ENCODE results near the gene SGTB. TPM values are rescaled to one million over a fixed set of nuclear protein-coding genes. Genes with fewer than 3 reads are reported as not detected.

SGTB gene
- polyA plus RNA-seq, 1 donor from 2014 or later: 9.6 TPM

GRCh38 chr5:65750938-65751337, 29.0 kb upstream of the SGTB start:
- Histone ChIP-seq H3F3A (ENCODE audit: insufficient read depth, low read length, poor library complexity, severe bottlenecking) (no peaks in the 10 kb centered on the region), H3K36me3 (ENCODE audit: insufficient read depth, low read length) (no peaks in the 10 kb centered on the region), H3K79me2 (replicated peaks; ENCODE audit: insufficient read depth, low read length) (peaks cover 8% of the 10 kb centered on the region), H3K27ac (ENCODE audit: low read length) (no peak overlapping the region), H3K9me3 (ENCODE audit: low read length) (no peaks in the 10 kb centered on the region), H3K9ac (ENCODE audit: low read length) (no peak overlapping the region), H3K27me3 (ENCODE audit: insufficient read depth, low read depth, low read length) (no peaks in the 10 kb centered on the region), H2AFZ (ENCODE audit: low read depth, low read length) (no peak overlapping the region), H3K9me2 (ENCODE audit: insufficient read depth, low read length) (no peaks in the 10 kb centered on the region), H4K20me1 (ENCODE audit: insufficient read depth) (no peaks in the 10 kb centered on the region), H3K4me2 (ENCODE audit: low read length) (no peak overlapping the region), H3K4me3 (ENCODE audit: low read length) (no peak overlapping the region)
- TF ChIP-seq MXI1 (conservative IDR thresholded peaks at IDR 0.05; ENCODE audit: poor library complexity, severe bottlenecking): no peak
- no peak for TF ChIP-seq SMC3 (conservative IDR thresholded peaks at IDR 0.05; ENCODE audit: poor library complexity)
- TF ChIP-seq RAD21 (conservative IDR thresholded peaks at IDR 0.05): no peak
- no peak for TF ChIP-seq EP300 (conservative IDR thresholded peaks at IDR 0.05; ENCODE audit: poor library complexity, severe bottlenecking)
- TF ChIP-seq EZH2 (IDR thresholded peaks at IDR 0.05; ENCODE audit: borderline replicate concordance, insufficient read depth, low read length, poor library complexity, severe bottlenecking): no peak

GRCh38 chr5:65749956-65750355, 28.0 kb upstream of the SGTB start:
- no peaks in the 10 kb centered on the region for H3K36me3 ChIP-seq (ENCODE audit: insufficient read depth, low read length)
- H3K27ac ChIP-seq (ENCODE audit: low read length): no peak overlapping the region
- H3K79me2 ChIP-seq (replicated peaks; ENCODE audit: insufficient read depth, low read length): peaks cover 8% of the 10 kb centered on the region
- H3K9me3 ChIP-seq (ENCODE audit: low read length): no peaks in the 10 kb centered on the region
- H3K4me3 ChIP-seq (ENCODE audit: low read length): no peak overlapping the region
- TF ChIP-seq SMC3 (conservative IDR thresholded peaks at IDR 0.05; ENCODE audit: poor library complexity): no peak
- no peak for TF ChIP-seq REST (IDR thresholded peaks at IDR 0.05; ENCODE audit: borderline replicate concordance)
- TF ChIP-seq RAD21 (conservative IDR thresholded peaks at IDR 0.05): no peak
- TF ChIP-seq MXI1 (conservative IDR thresholded peaks at IDR 0.05; ENCODE audit: poor library complexity, severe bottlenecking): no peak
- TF ChIP-seq CTCF (IDR thresholded peaks at IDR 0.05; ENCODE audit: poor library complexity, severe bottlenecking): no peak
- no peak for TF ChIP-seq EZH2 (IDR thresholded peaks at IDR 0.05; ENCODE audit: borderline replicate concordance, insufficient read depth, low read length, poor library complexity, severe bottlenecking)
- no peak for TF ChIP-seq EP300 (conservative IDR thresholded peaks at IDR 0.05; ENCODE audit: poor library complexity, severe bottlenecking)
- no peak for TF ChIP-seq POLR2AphosphoS5 (IDR thresholded peaks at IDR 0.05)
- TF ChIP-seq TAF1 (IDR thresholded peaks at IDR 0.05; ENCODE audit: low read depth): no peak
- no peaks in the 10 kb centered on the region for H4K20me1 ChIP-seq (ENCODE audit: insufficient read depth)
- H2AFZ ChIP-seq (ENCODE audit: low read depth, low read length): no peak overlapping the region
- H3K4me2 ChIP-seq (ENCODE audit: low read length): no peak overlapping the region
- no peak overlapping the region for H3K9ac ChIP-seq (ENCODE audit: low read length)
- no peaks in the 10 kb centered on the region for H3K9me2 ChIP-seq (ENCODE audit: insufficient read depth, low read length)
- H3F3A ChIP-seq (ENCODE audit: insufficient read depth, low read length, poor library complexity, severe bottlenecking): no peaks in the 10 kb centered on the region
- H3K27me3 ChIP-seq (ENCODE audit: insufficient read depth, low read depth, low read length): no peaks in the 10 kb centered on the region
